Sigmoid colon (tissue), 7 donors: ENCODE measurements around the gene DMRT3. TPM values are rescaled to one million over a fixed set of nuclear protein-coding genes. Genes with fewer than 3 reads are reported as not detected.

Source experiments
- DNase-seq: peaks from one replicate; pipeline ENCODE4 v3.0.0-alpha.2; 2019
- H3K27ac ChIP-seq, 4 donors: fragments of 200-600 bp; sonication (generic); one replicate each; pipeline ENCODE4 v1.5.1; 2016 to 2019; ENCODE audit warnings: mild to moderate bottlenecking in 1 of 4
- H3K27me3 ChIP-seq, 3 donors: fragments of 200-600 bp; sonication (generic); one replicate each; pipeline ENCODE4 v1.5.1; 2019; ENCODE audit warnings: mild to moderate bottlenecking in 1 of 3
- H3K36me3 ChIP-seq, 4 donors: fragments of 200-600 bp; sonication (generic); one replicate each; pipeline ENCODE4 v1.5.1; 2016 to 2019
- H3K4me1 ChIP-seq, 4 donors: fragments of 200-600 bp; sonication (generic); one replicate each; pipeline ENCODE4 v1.5.1; 2017 to 2019
- H3K4me3 ChIP-seq, 4 donors: fragments of 200-600 bp; sonication (generic); one replicate each; pipeline ENCODE4 v1.5.1; 2017 to 2019; ENCODE audit warnings: mild to moderate bottlenecking in 2 of 4, moderate library complexity in 1 of 4
- H3K9me3 ChIP-seq, 4 donors: fragments of 200-600 bp in 3 of 4; sonication (generic) in 3 of 4; one replicate each; pipeline versions ENCODE4 v1.5.1 to v1.6.1; 2013 to 2019
- EP300 ChIP-seq, 4 donors: sonication (generic); formaldehyde crosslinking; IDR thresholded peaks; one replicate each; pipeline ENCODE4 v1.6.1; 2017; ENCODE audit warnings: antibody characterized with exemption in 4 of 4
- POLR2A ChIP-seq, 2 donors: fragments of 450-650 bp; IDR thresholded peaks; one replicate each; pipeline ENCODE4 v1.6.1; 2016; ENCODE audit warnings: antibody characterized with exemption in 2 of 2, mild to moderate bottlenecking in 2 of 2, moderate library complexity in 2 of 2
- POLR2AphosphoS5 ChIP-seq, 4 donors: sonication (generic); formaldehyde crosslinking; IDR thresholded peaks; one replicate each; pipeline ENCODE4 v1.6.1; 2017; ENCODE audit warnings: antibody characterized with exemption in 4 of 4
- WGBS, 2 donors: extraction: QIAGEN DNeasy Blood & Tissue Kit; methylation state at CpG; one replicate each; pipeline ENCODE4 v1.1.7; 2013; 5-methylcytosine and 5-hydroxymethylcytosine counted together
- intact Hi-C: fragments of 100-400 bp; cut with DNase I; formaldehyde crosslinking; loops from one replicate; pipeline ENCODE4 v1.15.1; 2023
- polyA plus RNA-seq, 3 donors: library from polyadenylated mRNA; stranded (reverse); fragments of 200-250 nt; gene quantifications; one replicate each; pipeline ENCODE4 v1.2.3, GENCODE V29; 2013
- total RNA-seq, 4 donors: library from RNA; depleted of rRNA; stranded (reverse); fragments of >200 nt; gene quantifications; one replicate each; pipeline ENCODE4 v1.1.0, GENCODE V29; 2016
- TF ChIP-seq, protein P1 (sequence below), 4 experiments: fragments of 450-650 bp in 3 of 4; fragments of 200-600 bp in 1 of 4; IDR thresholded peaks; one replicate each; pipeline ENCODE4 v1.5.1; 2016 to 2019; ENCODE audit warnings: antibody characterized with exemption in 4 of 4, mild to moderate bottlenecking in 3 of 4, moderate library complexity in 2 of 4
- donor health status: healthy with polysubstance abuse.
- donor health status: Bipolar disorder and iron deficiency.
- donor health status: healthy.

The DMRT3 gene
- total and polyA plus RNA-seq, 7 donors: not detected

DNA sequence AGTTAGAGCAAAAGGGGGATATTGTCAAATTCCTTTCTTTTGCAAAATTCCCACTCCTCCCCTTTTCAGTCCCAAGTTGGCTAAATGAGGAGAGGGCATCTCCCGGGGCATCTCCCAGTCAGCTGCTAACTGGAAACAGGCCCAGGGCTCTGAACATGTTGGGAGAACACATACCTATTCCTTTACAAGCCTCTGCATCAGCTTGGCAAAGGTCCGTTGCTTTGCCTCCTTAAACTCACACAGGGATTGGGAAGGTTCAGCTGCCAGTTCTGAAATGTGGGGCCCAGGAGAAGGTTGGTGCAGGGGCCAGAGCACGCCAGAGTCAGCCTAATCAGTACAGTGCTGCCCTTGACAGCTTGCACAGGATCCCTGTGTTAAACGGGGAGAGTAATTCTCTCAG is 11.0 kb upstream of the DMRT3 start:
- TF ChIP-seq EP300 (IDR thresholded peaks at IDR 0.05) (no peak), POLR2A (IDR thresholded peaks at IDR 0.05) (no peak), POLR2AphosphoS5 (IDR thresholded peaks at IDR 0.05) (no peak)
- TF ChIP-seq, protein P1, sequence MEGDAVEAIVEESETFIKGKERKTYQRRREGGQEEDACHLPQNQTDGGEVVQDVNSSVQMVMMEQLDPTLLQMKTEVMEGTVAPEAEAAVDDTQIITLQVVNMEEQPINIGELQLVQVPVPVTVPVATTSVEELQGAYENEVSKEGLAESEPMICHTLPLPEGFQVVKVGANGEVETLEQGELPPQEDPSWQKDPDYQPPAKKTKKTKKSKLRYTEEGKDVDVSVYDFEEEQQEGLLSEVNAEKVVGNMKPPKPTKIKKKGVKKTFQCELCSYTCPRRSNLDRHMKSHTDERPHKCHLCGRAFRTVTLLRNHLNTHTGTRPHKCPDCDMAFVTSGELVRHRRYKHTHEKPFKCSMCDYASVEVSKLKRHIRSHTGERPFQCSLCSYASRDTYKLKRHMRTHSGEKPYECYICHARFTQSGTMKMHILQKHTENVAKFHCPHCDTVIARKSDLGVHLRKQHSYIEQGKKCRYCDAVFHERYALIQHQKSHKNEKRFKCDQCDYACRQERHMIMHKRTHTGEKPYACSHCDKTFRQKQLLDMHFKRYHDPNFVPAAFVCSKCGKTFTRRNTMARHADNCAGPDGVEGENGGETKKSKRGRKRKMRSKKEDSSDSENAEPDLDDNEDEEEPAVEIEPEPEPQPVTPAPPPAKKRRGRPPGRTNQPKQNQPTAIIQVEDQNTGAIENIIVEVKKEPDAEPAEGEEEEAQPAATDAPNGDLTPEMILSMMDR (IDR thresholded peaks at IDR 0.05): no peak
- no peaks in the 10 kb centered on the region for H3K9me3 ChIP-seq

DNA sequence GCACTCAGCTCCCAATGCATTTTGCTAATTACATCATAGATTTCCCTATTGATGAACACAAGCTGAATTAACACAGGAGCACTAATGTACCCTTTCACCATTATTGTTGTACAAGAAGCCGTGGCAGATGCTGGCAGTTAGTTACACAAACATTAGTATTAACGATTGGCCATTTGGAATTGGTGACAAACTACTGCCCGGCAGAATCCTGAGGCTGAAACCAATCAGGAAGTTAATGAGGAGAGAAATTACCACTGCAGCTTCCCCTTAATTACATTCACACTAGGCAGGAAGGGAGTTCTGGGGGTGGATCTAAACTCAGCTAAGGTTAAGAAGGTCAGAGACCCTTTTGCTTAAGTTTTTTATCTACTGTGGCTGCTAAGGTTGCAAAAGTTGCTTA is 9.6 kb upstream of the DMRT3 start:
- no peak overlapping the region for H3K27ac ChIP-seq
- intact Hi-C loops: no loop called here
- 8 to 15% methylated on average over 3 of the region's 3 CpGs for WGBS, 2 donors
- H3K4me1 ChIP-seq: peaks cover 0 to 27% (median 26%) of the 10 kb centered on the region in 4 donors
- H3K36me3 ChIP-seq: no peaks in the 10 kb centered on the region
- H3K27me3 ChIP-seq: peaks cover 35 to 100% (median 66%) of the 10 kb centered on the region in 3 donors
- H3K4me3 ChIP-seq: no peak overlapping the region
- TF ChIP-seq, protein P1 (IDR thresholded peaks at IDR 0.05): no peak
- no peak for TF ChIP-seq POLR2A (IDR thresholded peaks at IDR 0.05)
- TF ChIP-seq POLR2AphosphoS5 (IDR thresholded peaks at IDR 0.05): no peak
- TF ChIP-seq EP300 (IDR thresholded peaks at IDR 0.05): no peak
- DNase-seq: no peak
- no peaks in the 10 kb centered on the region for H3K9me3 ChIP-seq

More for the DNA sequence above, 11.0 kb upstream of the DMRT3 start:
- Histone ChIP-seq H3K4me1 (peaks cover 0 to 13% (median 12%) of the 10 kb centered on the region in 4 donors), H3K4me3 (no peak overlapping the region), H3K27ac (no peak overlapping the region), H3K36me3 (no peaks in the 10 kb centered on the region), H3K27me3 (peaks cover 22 to 98% (median 57%) of the 10 kb centered on the region in 3 donors)
- 13 to 26% methylated on average over 4 of the region's 4 CpGs for WGBS, 2 donors
- intact Hi-C loops: no loop called here
- DNase-seq: no peak

DNA sequence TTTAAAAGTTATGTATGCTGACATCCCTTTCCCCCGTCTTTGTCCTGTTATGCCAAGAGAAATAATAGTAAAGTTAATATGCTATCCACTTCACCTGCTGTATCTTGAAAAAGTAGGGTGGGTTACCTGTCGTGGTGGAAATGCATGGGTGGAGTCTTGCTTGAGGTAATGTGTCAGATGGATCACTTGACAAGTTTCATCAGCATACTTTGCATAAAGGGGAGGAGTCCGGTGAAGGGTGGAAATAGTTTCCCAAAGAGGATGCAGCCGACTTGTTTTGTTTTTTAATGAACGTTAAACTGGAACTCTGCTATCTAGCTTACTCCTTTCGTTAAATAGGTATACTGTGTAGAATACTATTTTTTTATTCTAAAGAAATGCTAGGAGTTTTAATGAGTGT is 9.0 kb upstream of the DMRT3 start:
- H3K4me3 ChIP-seq: no peak overlapping the region
- DNase-seq: no peak
- no peaks in the 10 kb centered on the region for H3K9me3 ChIP-seq
- H3K27ac ChIP-seq: no peak overlapping the region
- peaks cover 0 to 33% (median 32%) of the 10 kb centered on the region in 4 donors for H3K4me1 ChIP-seq
- H3K36me3 ChIP-seq: no peaks in the 10 kb centered on the region
- H3K27me3 ChIP-seq: peaks cover 38 to 100% (median 67%) of the 10 kb centered on the region in 3 donors
- 7 to 10% methylated on average over 6 of the region's 6 CpGs for WGBS, 2 donors
- TF ChIP-seq EP300 (IDR thresholded peaks at IDR 0.05) (no peak), POLR2AphosphoS5 (IDR thresholded peaks at IDR 0.05) (no peak), POLR2A (IDR thresholded peaks at IDR 0.05) (no peak)
- TF ChIP-seq, protein P1 (IDR thresholded peaks at IDR 0.05): no peak
- intact Hi-C loops: no loop called here

DNA sequence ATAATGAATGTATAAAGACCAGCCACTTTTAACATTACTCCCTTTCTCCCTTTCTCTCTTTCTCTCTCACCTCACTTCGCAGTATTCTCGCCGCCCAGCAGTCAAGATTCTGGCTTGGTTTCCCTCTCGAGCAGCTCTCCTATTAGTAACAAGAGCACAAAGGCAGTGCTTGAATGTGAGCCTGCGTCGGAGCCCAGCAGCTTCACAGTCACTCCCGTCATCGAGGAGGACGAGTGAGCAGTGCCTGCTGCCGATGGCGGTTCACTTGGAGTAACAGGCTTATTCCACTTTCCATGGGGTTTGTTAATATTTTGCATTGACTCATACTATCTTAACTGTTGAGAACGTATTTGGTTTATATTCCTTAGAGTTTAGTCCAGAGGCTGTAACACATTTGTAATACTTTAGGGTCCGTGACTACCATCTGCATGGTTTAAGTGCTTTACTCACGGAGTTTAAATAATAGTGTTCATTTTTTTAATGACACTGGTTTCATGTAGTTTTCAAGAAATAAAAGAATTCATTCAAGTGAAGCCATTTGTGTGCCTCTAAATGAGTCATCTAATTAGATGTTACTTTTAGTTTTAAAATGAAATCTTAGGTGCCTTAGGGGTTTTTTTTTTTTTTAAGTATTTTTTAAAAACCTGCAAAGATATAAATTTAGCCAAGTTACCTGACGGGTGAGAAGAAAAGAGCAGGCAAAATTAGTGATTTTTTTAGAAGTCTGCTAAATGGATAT is 8.4 kb upstream of the DMRT3 start:
- Histone ChIP-seq H3K27ac (no peak overlapping the region), H3K4me1 (peaks cover 0 to 39% (median 38%) of the 10 kb centered on the region in 4 donors), H3K4me3 (no peak overlapping the region), H3K27me3 (peaks cover 42 to 100% (median 70%) of the 10 kb centered on the region in 3 donors), H3K36me3 (no peaks in the 10 kb centered on the region), H3K9me3 (no peaks in the 10 kb centered on the region)
- no peak for TF ChIP-seq EP300 (IDR thresholded peaks at IDR 0.05)
- intact Hi-C loops: no loop called here
- 8 to 9% methylated on average over 14 to 15 of the region's 15 CpGs for WGBS, 2 donors
- DNase-seq: no peak

DNA sequence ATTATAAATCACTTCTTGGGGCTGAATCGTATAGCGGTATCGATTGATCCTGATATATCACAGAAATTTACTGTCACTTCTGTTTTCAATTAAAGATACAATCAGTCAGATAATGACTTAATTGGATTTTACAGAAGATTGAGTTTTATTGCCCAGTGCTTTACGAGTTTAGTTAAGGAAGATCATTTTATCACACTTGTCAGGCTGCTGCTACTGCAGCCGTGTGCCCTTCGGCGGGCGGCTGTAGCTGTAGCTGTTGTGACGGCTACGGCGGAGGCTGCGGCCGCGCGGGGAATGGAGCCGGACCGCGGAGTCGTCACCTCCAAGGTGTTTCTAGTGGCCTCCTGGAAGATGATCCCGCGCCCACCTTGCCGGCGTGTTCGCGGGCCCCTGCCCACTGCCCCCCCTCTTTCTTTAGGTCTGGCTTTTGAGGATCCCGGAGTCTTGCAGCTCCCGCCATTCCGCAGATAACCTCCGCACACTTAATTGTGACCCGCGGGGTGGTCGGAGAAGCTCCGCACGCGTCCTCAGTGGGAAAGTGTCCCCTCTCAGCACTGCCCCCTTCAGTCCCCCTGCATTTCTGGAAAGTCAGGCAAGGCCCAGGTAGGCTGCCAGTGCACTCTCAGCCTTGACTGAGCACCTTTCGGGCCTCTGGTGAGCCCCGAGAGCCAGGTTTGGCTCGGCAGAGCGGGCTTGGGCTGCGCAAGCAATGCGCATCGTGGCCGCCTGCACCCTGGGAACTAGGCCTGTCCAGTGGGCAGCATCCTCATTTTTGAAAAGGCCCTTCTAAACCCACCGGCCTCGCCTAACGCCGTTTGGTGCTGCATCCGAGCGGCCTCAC is 6.9 kb upstream of the DMRT3 start:
- no peaks in the 10 kb centered on the region for H3K36me3 ChIP-seq
- TF ChIP-seq EP300 (IDR thresholded peaks at IDR 0.05): no peak
- TF ChIP-seq POLR2AphosphoS5 (IDR thresholded peaks at IDR 0.05): no peak
- TF ChIP-seq, protein P1 (IDR thresholded peaks at IDR 0.05): no peak
- no peak for TF ChIP-seq POLR2A (IDR thresholded peaks at IDR 0.05)
- no peaks in the 10 kb centered on the region for H3K9me3 ChIP-seq
- peaks cover 0 to 44% (median 41%) of the 10 kb centered on the region in 4 donors for H3K4me1 ChIP-seq
- DNase-seq: no peak
- no peak overlapping the region for H3K27ac ChIP-seq
- intact Hi-C loops: no loop called here
- H3K4me3 ChIP-seq: no peak overlapping the region
- H3K27me3 ChIP-seq: peaks cover 57 to 100% (median 82%) of the 10 kb centered on the region in 3 donors
- 6 to 8% methylated on average over 49 of the region's 49 CpGs for WGBS, 2 donors
